Skeletal muscle tissue (tissue), 4 donors: ENCODE measurements around the gene USP44. TPM values are rescaled to one million over a fixed set of nuclear protein-coding genes. Genes with fewer than 3 reads are reported as not detected.

ENCODE experiments used
- H3K27ac ChIP-seq: one replicate; pipeline ENCODE4 v1.7.0; 2013; ENCODE audit warnings: mild to moderate bottlenecking, low read depth, low read length, inconsistent platforms
- H3K27me3 ChIP-seq, 3 donors: one replicate each; pipeline ENCODE4 v1.7.0; 2013; ENCODE audit warnings: low read length in 3 of 3; ENCODE audit not compliant: control insufficient read depth in 3 of 3, insufficient read depth in 3 of 3
- H3K36me3 ChIP-seq, 3 donors: one replicate each; pipeline ENCODE4 v1.7.0; 2013; ENCODE audit warnings: low read length in 3 of 3; ENCODE audit not compliant: control insufficient read depth in 3 of 3, insufficient read depth in 3 of 3
- H3K4me1 ChIP-seq, 3 donors: one replicate each; pipeline ENCODE4 v1.7.0; 2013; ENCODE audit warnings: low read length in 3 of 3, mild to moderate bottlenecking in 3 of 3; ENCODE audit not compliant: control insufficient read depth in 3 of 3, insufficient read depth in 3 of 3
- H3K4me3 ChIP-seq, 3 donors: one replicate each; pipeline ENCODE4 v1.7.0; 2013; ENCODE audit warnings: low read length in 3 of 3
- H3K9ac ChIP-seq, 3 donors: one replicate each; pipeline ENCODE4 v1.7.0; 2013; ENCODE audit warnings: low read length in 3 of 3, mild to moderate bottlenecking in 3 of 3, moderate library complexity in 2 of 3, low read depth in 1 of 3
- H3K9me3 ChIP-seq, 3 donors: one replicate each; pipeline ENCODE4 v1.7.0; 2013; ENCODE audit warnings: low read length in 3 of 3; ENCODE audit not compliant: control insufficient read depth in 3 of 3
- total RNA-seq: library from RNA; depleted of rRNA; stranded (reverse); fragments of >200 nt; gene quantifications from one replicate; pipeline ENCODE4 v1.2.3, GENCODE V29; 2014
- donor health status: Osteomylitis.

Gene USP44
- total RNA-seq, 1 donor from 2014 or later = 1.0 TPM

GRCh38 chr12:95548539-95549391 is 2.5 kb downstream of the USP44 start:
- peak overlapping the region; percentile 33 to 54 (median 45) for H3K9ac ChIP-seq
- H3K27ac ChIP-seq = no peak overlapping the region
- H3K9me3 ChIP-seq = peaks cover 0 to 5% (median 0%) of the 10 kb centered on the region in 3 donors
- peak overlapping the region; percentile 61 to 71 (median 64) for H3K4me3 ChIP-seq
- H3K36me3 ChIP-seq = no peaks in the 10 kb centered on the region
- H3K27me3 ChIP-seq = peaks cover 6 to 19% (median 14%) of the 10 kb centered on the region in 3 donors
- H3K4me1 ChIP-seq = peaks cover 0 to 8% (median 4%) of the 10 kb centered on the region in 3 donors

GRCh38 chr12:95548056-95548538 is 3.2 kb downstream of the USP44 start:
- H3K9me3 ChIP-seq = peaks cover 0 to 5% (median 0%) of the 10 kb centered on the region in 3 donors
- H3K4me3 ChIP-seq = peak overlapping the region; percentile 51 to 71 (median 59)
- H3K9ac ChIP-seq = peak overlapping the region; percentile 33 to 54 (median 45)
- peaks cover 6 to 19% (median 14%) of the 10 kb centered on the region in 3 donors for H3K27me3 ChIP-seq
- no peaks in the 10 kb centered on the region for H3K36me3 ChIP-seq
- H3K4me1 ChIP-seq = peaks cover 0 to 8% (median 4%) of the 10 kb centered on the region in 3 donors
- H3K27ac ChIP-seq = no peak overlapping the region

GRCh38 chr12:95547522-95548055 is 3.7 kb downstream of the USP44 start:
- H3K4me3 ChIP-seq = peak overlapping the region; percentile 51 to 71 (median 59)
- peak overlapping the region in 1 of 3 donors; percentile 45 for H3K9ac ChIP-seq
- no peak overlapping the region for H3K27ac ChIP-seq
- peaks cover 0 to 8% (median 4%) of the 10 kb centered on the region in 3 donors for H3K4me1 ChIP-seq
- H3K27me3 ChIP-seq = peaks cover 6 to 19% (median 14%) of the 10 kb centered on the region in 3 donors
- peaks cover 0 to 5% (median 0%) of the 10 kb centered on the region in 3 donors for H3K9me3 ChIP-seq
- H3K36me3 ChIP-seq = no peaks in the 10 kb centered on the region

GRCh38 chr12:95546491-95546813 is 4.8 kb downstream of the USP44 start:
- Histone ChIP-seq H3K36me3 (no peaks in the 10 kb centered on the region), H3K4me1 (peaks cover 0 to 8% (median 4%) of the 10 kb centered on the region in 3 donors), H3K4me3 (no peak overlapping the region), H3K27me3 (peaks cover 6 to 19% (median 14%) of the 10 kb centered on the region in 3 donors), H3K9ac (no peak overlapping the region), H3K27ac (no peak overlapping the region), H3K9me3 (peaks cover 0 to 5% (median 0%) of the 10 kb centered on the region in 3 donors)

- Histone ChIP-seq H3K27me3 (peaks cover 6 to 19% (median 14%) of the 10 kb centered on the region in 3 donors), H3K27ac (no peak overlapping the region), H3K9me3 (peaks cover 0 to 5% (median 0%) of the 10 kb centered on the region in 3 donors), H3K4me1 (peaks cover 0 to 8% (median 4%) of the 10 kb centered on the region in 3 donors), H3K36me3 (no peaks in the 10 kb centered on the region), H3K9ac (no peak overlapping the region), H3K4me3 (no peak overlapping the region)
These were observed 5.4 kb downstream of the USP44 start for GRCh38 chr12:95545731-95546490.

GRCh38 chr12:95545303-95545702 is 6.0 kb downstream of the USP44 start:
- Histone ChIP-seq H3K9ac (no peak overlapping the region), H3K27me3 (peaks cover 6 to 19% (median 14%) of the 10 kb centered on the region in 3 donors), H3K4me1 (peaks cover 0 to 8% (median 4%) of the 10 kb centered on the region in 3 donors), H3K4me3 (no peak overlapping the region), H3K36me3 (no peaks in the 10 kb centered on the region), H3K27ac (no peak overlapping the region), H3K9me3 (peaks cover 0 to 5% (median 0%) of the 10 kb centered on the region in 3 donors)

- Histone ChIP-seq H3K9me3 (peaks cover 0 to 5% (median 0%) of the 10 kb centered on the region in 3 donors), H3K27me3 (peaks cover 6 to 19% (median 14%) of the 10 kb centered on the region in 3 donors), H3K27ac (no peak overlapping the region), H3K4me3 (no peak overlapping the region), H3K36me3 (no peaks in the 10 kb centered on the region), H3K4me1 (peaks cover 0 to 8% (median 4%) of the 10 kb centered on the region in 3 donors), H3K9ac (no peak overlapping the region)
These were observed 6.5 kb downstream of the USP44 start for GRCh38 chr12:95544756-95545155.

- H3K9ac ChIP-seq = no peak overlapping the region
- H3K36me3 ChIP-seq = no peaks in the 10 kb centered on the region
- H3K27ac ChIP-seq = no peak overlapping the region
- peaks cover 0 to 6% (median 4%) of the 10 kb centered on the region in 3 donors for H3K4me1 ChIP-seq
- no peaks in the 10 kb centered on the region for H3K9me3 ChIP-seq
- peaks cover 3 to 10% (median 6%) of the 10 kb centered on the region in 3 donors for H3K27me3 ChIP-seq
- H3K4me3 ChIP-seq = no peak overlapping the region
These were observed 8.0 kb downstream of the USP44 start for GRCh38 chr12:95543305-95543704.

GRCh38 chr12:95541436-95541835 is 9.8 kb downstream of the USP44 start:
- Histone ChIP-seq H3K9me3 (no peaks in the 10 kb centered on the region), H3K4me1 (no peaks in the 10 kb centered on the region), H3K36me3 (no peaks in the 10 kb centered on the region), H3K27me3 (no peaks in the 10 kb centered on the region), H3K9ac (no peak overlapping the region), H3K27ac (no peak overlapping the region), H3K4me3 (no peak overlapping the region)
